Gastrocnemius medialis (tissue), 4 donors: Measurements from ENCODE around the gene SLC52A1.

Experiments used
- CTCF ChIP-seq, 5 experiments: fragments of 450-650 bp in 3 of 5; fragments of 200-600 bp in 2 of 5; sonication (generic) in 2 of 5; IDR thresholded peaks in 4 of 5; conservative IDR thresholded peaks in 1 of 5; 1 replicate in 4 of 5; 2 replicates in 1 of 5; pipeline ENCODE4 v1.5.1; 2016 to 2019; ENCODE audit warnings: antibody characterized with exemption in 5 of 5, mild to moderate bottlenecking in 3 of 5, moderate library complexity in 3 of 5
- POLR2A ChIP-seq, 2 donors: fragments of 450-650 bp; IDR thresholded peaks; one replicate each; pipeline ENCODE4 v1.6.1; 2017; ENCODE audit warnings: antibody characterized with exemption in 2 of 2, mild to moderate bottlenecking in 2 of 2, moderate library complexity in 2 of 2

- no peak for TF ChIP-seq CTCF (IDR thresholded peaks at IDR 0.05 in 4 of 5, conservative IDR thresholded peaks at IDR 0.05 in 1 of 5)
- TF ChIP-seq POLR2A (IDR thresholded peaks at IDR 0.05) = no peak
These were observed 575 bp downstream of the SLC52A1 start for GRCh38 chr17:5034651-5035050.
